OCI-LY1 (cell line): ENCODE data around the gene B4GALT2.

Experiments used
- CTCF ChIP-seq: fragments of 200-600 bp; sonication (generic), shearing (Covaris generic); IDR thresholded peaks from 2 replicates; pipeline ENCODE4 v1.5.1; 2017; ENCODE audit warnings: mild to moderate bottlenecking, antibody characterized with exemption, low read length, moderate library complexity, mixed read lengths
- EZH2 ChIP-seq: fragments of 200-600 bp; sonication (generic), shearing (Covaris generic); IDR thresholded peaks from 2 replicates; pipeline ENCODE4 v1.8.0; 2017; ENCODE audit warnings: borderline replicate concordance, mixed run types, mild to moderate bottlenecking, antibody characterized with exemption, low read length, moderate library complexity, mixed read lengths

DNA sequence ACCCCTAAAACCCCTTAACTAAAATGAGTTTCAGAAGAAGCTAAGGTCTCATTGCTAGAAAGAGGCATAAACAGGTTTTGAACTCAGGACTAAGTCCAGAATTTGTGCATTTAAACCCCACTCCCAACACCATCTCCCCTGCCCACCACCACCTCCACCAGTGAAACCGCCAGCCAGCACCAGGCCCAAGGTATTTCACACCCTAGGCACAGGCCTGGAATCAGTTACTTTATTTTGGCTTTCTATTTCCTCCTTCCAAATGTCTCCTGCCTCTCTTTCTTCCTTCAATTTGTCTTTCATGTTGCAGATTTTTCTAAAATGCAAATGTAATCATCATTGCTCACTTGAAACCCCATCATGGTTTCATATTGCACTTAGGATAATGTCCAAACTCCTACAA, 34.1 kb upstream of the B4GALT2 start:
- TF ChIP-seq CTCF (no peak), EZH2 (no peak)
